Suppressor macrophage treated with lipopolysaccharide for 4 hours (primary cell): ENCODE data around the gene EML1.

Experiments
- DNase-seq: peaks from one replicate; pipeline ENCODE4 v3.0.0-alpha.2; 2020

The EML1 gene

DNA sequence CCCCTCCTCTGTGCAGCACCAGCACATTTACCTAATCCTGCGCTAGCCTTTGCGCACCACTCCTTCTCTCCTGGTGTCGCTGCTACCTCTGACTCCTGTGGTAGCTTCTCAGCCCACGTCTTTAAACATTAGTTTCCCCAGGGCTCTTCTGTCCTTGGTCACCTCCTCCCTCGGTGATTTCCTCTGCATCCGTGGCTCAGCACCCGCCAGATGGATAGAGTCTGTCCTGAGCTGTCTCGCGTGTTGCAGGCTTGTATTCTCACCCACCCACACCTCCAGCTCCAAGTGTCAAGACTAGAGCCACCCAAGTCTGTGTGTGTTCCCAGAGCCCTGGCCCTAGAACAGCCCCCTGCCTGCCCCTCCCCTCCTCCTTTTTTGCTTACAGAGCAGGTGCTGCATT, 83.2 kb downstream of the EML1 start:
- DNase-seq, result no peak

DNA sequence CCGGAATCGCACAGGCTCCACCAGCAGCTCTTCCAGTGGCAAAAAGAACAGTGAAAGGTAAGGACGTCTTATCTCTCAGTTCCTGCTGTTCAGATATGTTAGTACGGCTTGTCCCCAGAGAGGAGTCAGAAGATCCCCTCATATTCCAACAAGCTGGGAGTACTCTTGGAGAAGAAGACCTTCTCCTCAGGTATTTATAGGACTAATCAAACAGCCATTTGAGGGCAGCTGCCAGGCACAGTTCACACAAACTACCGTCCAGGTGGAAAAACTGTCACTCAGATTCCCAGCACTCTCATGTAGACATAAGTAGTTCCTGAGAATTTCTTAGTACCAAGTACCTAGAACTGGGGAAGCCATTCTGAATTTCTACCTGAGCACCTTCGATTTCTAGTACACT, 85.3 kb downstream of the EML1 start:
- no peak for DNase-seq

DNA sequence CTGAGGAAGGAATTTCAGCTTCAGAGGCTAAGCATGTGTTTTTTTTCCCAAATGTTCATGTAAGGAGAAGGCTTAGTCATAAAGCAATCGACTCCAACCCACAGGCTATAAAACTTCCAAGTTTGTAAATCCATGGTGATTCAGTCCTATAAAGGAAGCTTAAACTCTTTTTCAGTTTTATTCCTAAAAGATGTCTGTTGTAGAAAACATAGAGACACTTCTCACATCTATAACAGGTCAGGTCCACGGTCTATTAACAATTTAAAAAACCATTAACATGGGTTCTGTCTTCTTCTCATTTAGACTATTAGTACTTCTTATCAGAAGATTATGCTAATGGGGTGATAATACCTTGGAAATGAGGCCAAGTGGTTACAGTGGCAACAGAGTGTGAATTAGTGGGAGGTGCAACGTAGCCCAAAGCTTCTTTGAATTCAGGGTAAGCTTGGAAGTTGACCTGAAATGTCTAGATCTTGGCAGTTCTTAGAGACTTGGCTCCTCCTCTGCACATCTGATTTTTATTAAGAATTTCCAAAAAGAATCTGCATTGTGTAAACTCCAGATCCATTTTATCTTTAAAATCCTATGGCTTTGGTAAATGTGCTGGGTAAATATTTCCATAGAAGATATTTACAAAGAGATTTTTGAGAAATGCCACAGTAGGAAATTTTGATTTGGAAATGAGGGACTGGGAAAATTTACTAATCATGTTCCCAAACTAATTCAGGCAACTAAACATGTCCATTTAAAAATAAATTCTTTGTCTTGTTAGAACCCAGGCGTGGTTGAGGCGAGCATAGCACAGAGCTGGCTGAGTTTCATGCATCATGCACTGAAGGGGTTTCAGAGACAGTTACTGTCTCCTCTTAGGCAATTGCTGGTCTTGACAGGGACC, 86.4 kb downstream of the EML1 start:
- no peak for DNase-seq

DNA sequence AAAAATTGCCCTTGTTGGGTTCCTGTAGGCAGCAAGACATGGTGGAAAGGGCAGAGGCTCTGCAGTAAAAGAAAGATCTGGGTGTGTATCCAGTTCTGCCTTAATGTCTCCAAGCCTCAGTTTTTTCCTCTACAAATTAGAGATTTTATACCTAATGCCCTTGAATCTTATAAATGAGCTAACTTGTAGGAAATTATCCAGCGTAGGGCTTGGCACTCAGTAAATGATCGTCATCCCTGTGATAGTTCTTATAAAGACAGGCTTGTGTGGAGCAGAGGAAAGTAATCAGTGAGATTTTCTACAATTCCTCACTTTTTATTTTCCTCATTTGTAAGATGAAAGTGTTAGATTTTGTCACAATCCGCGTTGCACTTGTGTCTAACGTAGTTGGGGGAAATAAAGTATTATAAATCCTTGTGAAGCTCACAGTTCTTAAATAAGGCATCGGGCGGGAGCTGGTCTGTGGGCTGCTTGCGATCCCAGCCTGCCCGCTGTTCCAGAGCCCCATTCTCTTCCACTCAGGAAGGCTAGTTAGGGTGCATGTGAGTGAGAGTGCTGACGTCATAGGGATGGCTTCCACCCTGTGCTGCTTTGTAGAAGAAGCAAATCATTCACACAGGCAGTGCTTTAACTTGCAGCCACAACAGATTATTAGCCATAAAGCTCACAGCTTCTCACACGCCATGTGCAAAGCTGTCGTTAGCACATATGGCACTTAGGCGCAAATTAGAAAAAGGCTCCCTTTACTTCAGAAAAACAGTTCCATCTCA, 87.6 kb downstream of the EML1 start:
- no peak for DNase-seq

DNA sequence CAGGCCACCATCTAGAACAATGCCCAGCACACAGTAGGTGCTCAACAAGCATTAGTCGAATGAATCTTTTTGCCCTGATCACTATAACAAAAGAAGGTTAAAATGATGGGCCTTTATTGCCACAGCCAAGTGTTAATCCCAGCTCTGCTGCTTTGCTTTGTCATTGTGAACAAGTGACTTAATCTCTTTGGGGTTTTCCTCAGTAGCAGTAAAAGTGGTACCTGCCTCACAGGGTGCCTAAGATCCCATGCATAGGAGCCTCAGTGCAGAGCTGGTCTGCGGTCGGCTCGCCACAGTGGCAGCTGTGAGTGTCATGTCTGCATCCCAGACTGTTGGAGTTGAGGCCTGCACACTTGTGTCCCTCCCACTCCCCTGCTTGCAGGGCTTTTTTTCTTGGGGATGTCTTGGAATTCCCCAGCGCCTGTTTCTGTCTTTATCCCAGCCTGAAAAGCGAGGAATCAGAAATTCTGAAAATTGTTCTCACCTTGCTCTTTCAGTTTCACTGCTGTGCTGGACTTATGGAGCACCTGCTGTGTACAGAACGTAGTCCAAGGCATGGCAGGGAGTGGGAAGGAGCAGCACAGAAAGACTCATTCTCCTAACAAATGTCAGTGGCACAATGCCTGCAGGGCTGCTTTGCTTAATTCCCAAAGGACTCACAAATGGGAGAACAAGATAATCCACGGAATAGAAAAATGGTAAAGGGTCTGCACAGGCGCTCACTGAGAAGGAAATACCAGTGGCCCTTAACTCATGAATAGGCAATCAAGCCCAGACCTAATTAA, 90.8 kb downstream of the EML1 start:
- DNase-seq, result no peak

DNA sequence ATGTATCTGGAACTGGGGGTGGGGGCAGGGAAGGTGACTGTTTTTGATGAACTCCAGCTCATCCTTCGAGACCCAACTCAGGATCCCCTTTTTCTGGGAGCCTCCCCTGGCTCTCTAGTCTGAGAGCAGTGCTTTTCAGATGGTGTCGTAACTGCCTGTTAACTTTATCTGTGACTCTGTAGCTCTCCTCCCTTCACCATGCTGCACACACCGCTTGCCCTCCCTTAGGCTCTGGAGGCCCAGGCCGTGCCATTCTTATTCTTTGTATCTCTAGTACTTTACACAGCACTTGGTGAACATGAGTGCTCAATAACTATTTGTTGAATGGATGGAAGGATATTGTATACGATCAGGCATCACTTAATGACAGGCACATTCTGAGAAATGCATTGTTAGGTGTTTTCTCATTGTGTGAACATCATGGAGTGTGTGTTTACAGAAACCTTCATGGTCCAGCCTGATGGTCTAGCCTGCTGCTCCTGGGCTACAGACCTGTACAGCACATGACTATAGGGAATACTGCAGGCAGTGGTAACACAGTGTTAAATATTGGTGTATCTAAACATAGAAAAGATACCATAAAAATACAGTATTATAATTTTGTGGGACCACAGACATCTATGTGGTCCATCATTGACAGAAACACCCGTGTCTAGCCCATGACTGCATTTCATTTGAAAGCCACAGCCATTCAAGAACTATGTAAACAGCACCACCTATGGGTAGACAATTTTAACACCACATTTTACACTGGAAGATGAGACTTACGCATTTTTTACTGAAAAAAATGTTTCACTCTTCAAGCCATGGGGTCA, 91.8 kb downstream of the EML1 start:
- peak; percentile 70 for DNase-seq

DNA sequence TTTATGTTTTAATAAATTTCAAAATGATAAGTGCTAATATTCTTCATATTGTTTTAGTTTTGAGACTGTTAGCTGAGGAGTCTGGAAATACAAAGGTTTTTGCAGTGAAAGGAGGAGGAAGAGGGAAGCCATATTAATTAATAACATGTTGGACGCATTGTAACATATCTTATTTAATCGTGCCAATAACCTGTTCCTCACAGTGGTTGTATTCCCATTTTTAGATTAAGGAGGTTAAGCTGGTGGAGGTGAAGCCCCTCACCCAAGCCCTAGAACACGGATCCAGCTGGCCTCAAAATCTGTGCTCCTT, 92.4 kb downstream of the EML1 start:
- no peak for DNase-seq

DNA sequence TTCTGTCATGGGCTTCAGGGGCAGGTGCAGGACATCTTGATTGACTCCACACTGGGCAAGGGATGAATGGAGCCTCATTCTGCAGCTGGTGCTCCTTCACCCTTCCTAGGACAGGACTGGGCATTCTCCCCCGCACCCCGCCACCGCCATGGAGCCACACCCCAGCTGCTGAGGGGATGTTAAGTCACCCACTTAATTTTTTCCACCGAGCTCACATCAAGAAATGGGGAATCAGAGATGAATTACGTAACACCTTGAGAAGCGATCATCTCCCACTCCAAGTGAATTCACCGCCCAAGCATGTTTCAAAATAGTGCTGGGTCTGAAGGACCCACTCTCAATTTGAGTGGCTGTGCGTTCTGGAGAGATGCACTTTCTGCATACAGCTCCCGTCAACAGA, 94.2 kb downstream of the EML1 start:
- no peak for DNase-seq

DNA sequence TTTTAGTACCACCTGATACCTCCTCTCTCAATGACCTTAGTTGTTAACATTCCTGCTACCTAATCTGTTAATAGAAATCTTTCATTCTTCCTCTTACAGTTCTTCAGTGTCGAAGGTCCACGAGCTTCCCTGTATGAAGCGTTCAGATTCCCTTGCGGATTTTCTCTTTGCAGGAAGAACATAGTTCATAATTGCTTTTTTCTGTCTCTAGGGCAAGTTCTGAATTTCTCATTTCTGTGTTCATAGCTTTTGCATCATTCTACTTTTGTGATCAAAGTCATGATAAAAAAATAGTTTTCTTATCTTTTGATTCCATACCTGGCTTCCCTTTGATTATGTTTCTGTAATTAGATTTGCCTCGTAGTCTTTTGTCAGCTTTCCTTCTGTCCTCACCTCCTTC, 94.9 kb downstream of the EML1 start:
- no peak for DNase-seq

DNA sequence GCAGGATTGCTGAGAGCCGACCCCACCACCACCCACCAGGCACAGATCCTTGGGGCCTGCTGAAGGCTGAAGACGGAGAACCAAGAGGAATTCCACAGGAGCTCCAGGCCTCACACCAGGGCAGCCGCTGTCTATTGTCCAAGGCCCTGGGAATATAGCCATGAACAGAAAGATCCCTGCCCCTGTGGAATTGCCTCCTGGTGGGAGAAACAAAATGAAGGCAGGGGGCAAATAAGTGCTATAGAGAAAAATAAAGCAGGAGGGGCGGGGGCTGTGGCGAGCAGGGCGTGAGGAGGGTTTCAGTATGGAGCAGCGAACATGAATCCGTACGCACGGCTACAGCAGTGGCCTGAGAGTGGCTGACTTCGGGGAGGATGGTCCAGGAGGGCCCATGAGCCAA, 96.1 kb downstream of the EML1 start:
- no peak for DNase-seq

DNA sequence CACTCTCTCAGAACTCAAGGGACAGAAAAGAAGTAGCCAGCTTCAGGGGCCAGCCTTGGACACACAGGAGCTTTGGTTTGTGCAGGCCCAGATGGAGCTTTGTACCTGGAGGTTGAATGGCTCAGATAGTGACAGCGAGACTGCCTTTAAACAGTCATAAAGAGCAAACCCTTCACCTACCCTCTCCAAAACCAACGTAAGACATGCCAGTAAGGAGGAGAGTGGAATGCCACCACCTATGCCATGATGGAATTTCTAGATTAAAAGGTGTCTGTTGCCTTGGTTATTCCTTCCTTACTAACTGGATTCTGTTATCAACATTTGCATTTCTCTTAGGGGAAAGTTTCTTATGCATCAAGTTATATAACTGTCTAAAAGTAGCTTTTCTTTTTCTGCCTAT, 98.1 kb downstream of the EML1 start:
- no peak for DNase-seq

DNA sequence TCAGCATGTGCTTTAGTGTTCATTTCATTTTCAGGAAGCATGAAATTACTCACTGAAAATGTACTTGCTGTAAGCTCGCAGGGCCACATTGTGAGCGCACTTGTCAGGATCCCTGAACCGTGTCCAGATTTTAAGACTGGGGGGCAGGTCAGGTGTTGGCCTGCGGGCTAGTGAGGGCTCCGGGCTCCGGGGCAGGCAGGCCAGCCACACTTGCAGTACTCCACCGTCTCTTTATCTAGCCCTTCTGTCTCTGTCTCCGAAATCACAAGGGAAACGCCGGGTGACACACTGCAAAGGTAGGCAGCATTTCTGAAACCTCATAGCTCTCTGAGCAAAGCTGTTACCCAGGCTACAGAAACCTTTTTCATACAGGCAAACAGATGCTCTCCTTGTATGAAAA, 98.7 kb downstream of the EML1 start:
- DNase-seq, result no peak

DNA sequence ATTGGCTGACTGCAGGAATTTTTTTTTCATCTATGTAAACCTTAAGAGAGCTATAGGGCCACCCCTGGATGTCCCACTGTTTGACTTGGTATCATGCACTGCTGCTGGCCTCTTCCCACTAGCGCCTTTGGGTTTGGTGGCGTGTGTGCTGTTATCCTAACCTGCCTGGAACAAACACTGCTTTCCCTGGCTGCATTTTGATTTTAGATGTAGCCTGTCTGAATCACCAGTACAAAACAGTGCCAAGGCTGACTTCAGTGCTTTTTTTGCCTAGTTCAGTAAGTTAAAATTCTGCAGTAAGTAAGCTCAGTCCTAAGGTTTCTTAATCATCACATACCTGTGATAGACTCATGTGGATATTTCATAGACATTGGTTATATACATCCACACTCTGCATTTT, 99.2 kb downstream of the EML1 start:
- DNase-seq, result no peak

DNA sequence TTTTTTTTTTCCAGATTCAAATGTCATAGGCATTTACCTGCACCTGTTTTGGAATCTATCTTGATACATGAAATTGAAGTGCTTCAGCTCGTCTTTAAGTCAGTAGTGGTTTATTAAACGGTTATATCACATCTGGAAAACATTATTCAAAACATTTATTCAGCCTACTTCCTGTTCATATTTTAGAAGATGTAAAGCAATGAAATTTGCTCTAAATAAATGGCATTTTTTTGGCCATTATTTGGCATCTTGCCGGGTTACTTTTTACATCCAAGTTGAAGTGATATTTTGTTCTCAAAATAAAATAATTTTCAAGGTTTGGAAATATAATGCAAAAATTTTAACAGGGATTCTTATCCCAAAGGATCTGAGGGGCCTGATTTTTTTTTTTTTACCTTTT, 103.1 kb downstream of the EML1 start:
- DNase-seq, result no peak

DNA sequence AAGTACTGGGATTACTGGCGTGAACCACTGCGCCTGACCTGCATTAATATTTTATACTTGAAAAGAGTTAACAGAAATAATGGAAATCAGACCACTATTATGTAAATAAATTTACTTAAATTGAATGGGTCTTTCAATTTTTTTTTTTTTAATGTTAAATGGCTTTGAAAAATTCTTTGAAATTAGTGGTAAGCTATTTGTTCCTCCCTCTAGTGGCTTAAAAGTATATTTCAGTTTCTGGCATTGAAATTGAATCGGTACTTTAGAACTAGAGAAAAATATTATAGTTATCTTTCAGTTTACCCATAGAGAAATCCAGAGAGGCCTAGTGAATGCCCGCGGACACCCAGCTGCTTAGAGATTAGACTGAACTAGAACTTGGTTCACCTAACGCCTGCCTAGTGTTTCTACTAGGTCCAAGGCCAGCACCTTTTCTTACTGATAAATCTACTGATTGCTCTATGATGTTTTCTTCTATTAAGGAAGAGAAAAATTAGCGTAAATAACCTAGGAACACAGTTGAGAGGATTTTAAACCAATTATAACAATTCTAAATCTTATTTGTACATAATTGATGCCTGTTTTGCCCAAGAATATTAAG, 106.5 kb downstream of the EML1 start:
- DNase-seq, result peak; percentile 20

DNA sequence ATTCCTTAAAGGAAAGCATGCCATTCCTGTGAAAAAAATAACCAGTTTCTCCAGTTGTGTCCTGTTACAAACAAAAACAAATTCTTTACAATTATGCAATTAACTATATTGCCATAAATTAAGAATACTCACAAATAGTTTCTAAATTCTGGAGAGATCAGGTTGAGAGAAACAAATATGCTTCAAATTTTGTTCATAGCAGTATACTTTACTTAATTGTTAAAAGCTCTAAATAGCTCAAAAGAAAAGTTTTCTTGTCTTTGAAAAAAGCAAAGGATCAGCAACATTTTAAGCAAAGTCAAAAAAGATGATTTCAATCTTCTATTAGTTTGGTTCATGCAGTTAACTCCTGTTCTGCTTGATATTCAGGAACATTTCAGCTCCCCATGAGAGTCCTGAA, 109.7 kb downstream of the EML1 start:
- no peak for DNase-seq

DNA sequence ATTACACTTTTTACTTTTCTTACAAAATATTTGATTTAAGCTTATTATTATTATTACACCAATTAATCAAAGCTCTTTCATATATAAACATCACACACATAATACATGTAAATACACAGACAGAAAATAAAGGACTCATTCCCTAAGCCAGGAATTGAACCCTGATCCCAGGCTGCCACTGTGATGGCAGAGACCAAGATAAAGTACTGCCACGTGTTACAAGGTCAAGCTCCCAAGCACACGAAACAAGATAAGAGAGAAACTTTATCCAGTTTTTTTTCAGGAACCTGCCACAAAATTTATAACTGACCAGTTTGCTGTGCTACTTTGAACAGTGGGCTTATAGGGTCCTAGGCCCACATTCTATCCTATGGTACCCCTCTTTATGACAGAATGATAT, 111.3 kb downstream of the EML1 start:
- no peak for DNase-seq

DNA sequence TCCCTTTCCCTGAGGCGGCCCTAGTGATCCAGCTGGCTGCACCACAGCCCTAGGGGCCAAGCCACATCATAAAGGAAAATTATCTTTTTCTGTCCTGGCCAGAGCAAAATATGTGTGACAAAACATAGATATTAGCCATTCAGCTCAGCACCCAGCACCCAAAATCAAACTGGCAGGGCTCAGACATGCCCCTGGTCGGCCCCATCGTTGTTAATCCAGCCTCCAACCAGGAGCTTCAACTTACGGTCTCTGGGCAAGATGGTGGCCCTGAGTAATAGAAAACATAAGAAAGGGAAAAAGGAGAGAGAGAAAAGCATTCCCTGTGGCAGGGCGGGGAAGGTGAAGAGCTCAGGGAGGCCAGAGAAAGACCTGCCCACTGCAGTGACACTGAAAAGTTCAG, 111.9 kb downstream of the EML1 start:
- DNase-seq, result no peak

DNA sequence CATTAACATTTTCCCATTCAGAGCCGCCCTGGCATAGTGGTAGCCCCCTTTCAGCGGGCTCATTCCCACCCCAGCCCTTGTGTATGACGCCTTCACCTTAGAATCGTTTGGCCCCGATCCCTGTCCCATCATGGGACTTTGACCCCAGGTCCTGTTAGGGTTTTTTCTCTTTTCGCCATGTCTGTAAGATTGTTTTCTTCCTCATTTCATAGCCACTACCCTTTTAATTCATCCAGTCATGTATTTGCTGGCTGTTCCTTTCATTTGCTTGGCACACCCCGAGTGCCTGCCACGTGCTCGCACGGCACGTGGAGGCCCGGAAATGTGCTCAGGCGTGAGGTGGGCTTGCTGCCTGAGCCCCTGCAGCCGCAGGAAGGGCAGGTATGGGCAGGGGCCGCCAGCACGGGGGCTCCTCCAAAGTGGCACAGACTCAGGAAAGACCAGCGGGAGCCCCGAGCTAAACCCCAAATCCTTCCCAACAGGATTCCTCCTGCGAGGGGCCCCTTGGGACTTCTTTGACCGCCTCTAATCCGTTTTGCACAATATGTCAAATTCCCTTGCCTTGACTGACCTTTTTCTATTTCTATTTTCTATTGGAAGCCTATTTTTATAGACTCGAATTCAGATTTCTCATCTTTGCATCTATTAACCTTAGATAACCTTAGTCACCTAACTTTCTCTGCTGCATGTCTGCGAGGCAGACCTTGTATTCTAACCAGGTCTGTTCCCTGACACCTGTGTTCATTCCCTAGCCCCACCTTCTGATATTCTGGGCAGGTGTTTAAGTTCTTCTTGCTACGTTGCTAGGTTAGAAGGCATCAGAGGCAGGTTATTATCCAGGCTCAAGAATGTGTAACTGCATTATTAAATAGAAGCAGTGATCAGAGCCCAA, 114.8 kb downstream of the EML1 start:
- DNase-seq, result no peak

DNA sequence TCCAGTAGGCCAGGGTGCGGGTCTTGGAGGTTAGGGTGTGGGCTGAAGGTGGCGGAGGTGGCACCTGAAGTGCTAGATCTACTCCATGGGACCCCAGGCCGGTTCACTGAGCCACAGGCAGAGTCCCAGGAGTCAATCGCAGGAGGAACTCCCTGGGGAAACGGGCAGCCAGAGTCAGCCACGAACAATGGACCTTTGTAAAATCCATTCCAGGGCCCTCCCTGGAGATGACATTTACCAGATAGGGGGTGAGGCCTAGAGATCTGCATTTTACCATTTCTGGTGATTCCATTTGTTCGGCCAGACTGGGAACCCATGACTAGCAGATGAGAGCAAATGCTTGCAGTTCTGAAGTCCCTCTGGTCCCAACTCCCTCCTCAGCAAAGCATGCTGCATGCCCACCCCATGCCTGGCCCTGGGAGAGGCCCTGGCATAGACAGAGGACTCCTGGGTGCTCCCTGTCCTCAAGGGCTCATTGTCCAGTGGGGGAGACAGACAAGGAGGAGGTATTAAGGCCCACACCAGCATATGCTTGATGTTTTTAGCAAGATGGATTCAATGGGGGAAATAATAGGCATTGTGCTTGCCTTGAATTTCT, 115.5 kb downstream of the EML1 start:
- no peak for DNase-seq

DNA sequence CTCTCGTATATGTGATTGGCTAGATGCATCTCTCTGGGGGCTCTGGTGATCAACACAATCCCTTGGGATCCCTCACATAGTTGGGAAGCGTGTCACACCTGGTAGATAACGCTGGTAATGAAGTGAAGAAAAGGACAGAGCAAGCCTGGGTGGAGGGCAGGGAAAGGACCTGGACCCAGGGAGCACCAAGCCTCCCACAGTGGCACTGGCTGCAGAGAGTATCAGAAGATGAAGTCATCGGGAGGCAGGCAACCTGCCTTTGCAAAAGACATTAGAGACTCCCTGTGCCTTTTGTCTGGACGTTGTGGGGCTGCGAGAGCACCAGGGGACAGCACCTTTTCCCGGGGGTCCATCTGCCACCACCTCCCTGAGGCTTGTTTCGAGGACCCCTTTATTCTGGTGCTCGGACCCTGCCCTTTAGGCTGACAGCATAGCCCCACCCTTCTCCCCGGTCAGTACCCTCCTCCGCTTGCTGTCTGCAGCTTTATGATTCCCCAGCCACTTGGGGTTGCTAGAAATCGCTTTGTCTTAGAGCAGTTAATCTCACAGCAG, 116.4 kb downstream of the EML1 start:
- no peak for DNase-seq
